Heart right ventricle (tissue), 16 donors: ENCODE data around the gene ZDHHC22. TPM values are rescaled to one million over a fixed set of nuclear protein-coding genes. Genes with fewer than 3 reads are reported as not detected.

Source experiments
- ATAC-seq, 8 donors: fragments of 200-7000 bp; cut with Tn5 transposase; one replicate each; pipeline ENCODE4 v1.9.1; 2020; ENCODE audit warnings: mild to moderate bottlenecking in 8 of 8, moderate library complexity in 8 of 8, moderate number of reproducible peaks in 1 of 8
- DNase-seq, 2 donors: peaks; one replicate each; pipeline ENCODE4 v3.0.0-alpha.2; 2020
- H3K27ac ChIP-seq, 10 donors: fragments of 200-600 bp; sonication (generic) in 2 of 10; one replicate each; pipeline versions ENCODE4 v1.5.0 to v1.8.0; 2020 to 2022; ENCODE audit warnings: mild to moderate bottlenecking in 3 of 10
- H3K27me3 ChIP-seq, 7 donors: fragments of 200-600 bp; one replicate each; pipeline ENCODE4 v1.8.0; 2021 to 2022; ENCODE audit warnings: mild to moderate bottlenecking in 2 of 7
- H3K36me3 ChIP-seq, 9 donors: fragments of 200-600 bp; sonication (generic) in 1 of 9; one replicate each; pipeline versions ENCODE4 v1.5.0 to v1.8.0; 2020 to 2022; ENCODE audit warnings: mild to moderate bottlenecking in 2 of 9
- H3K4me1 ChIP-seq, 9 donors: fragments of 200-600 bp; sonication (generic) in 1 of 9; one replicate each; pipeline versions ENCODE4 v1.5.0 to v1.8.0; 2020 to 2022; ENCODE audit warnings: mild to moderate bottlenecking in 4 of 9
- H3K4me3 ChIP-seq, 10 donors: fragments of 200-600 bp; sonication (generic) in 2 of 10; one replicate each; pipeline versions ENCODE4 v1.5.0 to v1.8.0; 2020 to 2022; ENCODE audit warnings: mild to moderate bottlenecking in 7 of 10, moderate library complexity in 2 of 10
- H3K9me3 ChIP-seq, 11 donors: fragments of 200-600 bp in 10 of 11; sonication (generic) in 2 of 11; one replicate each; pipeline versions ENCODE4 v1.5.0 to v1.8.0; 2013 to 2022; ENCODE audit warnings: mild to moderate bottlenecking in 2 of 11, control low read depth in 1 of 11, moderate library complexity in 1 of 11
- CTCF ChIP-seq, 9 donors: fragments of 200-600 bp; sonication (generic) in 2 of 9; IDR thresholded peaks; one replicate each; pipeline versions ENCODE4 v1.5.0 to v1.8.0; 2021 to 2022; ENCODE audit warnings: antibody characterized with exemption in 9 of 9, mild to moderate bottlenecking in 5 of 9, moderate library complexity in 1 of 9
- WGBS, 2 donors: extraction: QIAGEN DNeasy Blood & Tissue Kit; methylation state at CpG; one replicate each; pipeline ENCODE4 v1.1.7; 2013; ENCODE audit warnings: inconsistent platforms in 1 of 2; 5-methylcytosine and 5-hydroxymethylcytosine counted together
- intact Hi-C, 10 donors: fragments of 100-400 bp; cut with DNase I; formaldehyde crosslinking; loops; one replicate each; pipeline versions ENCODE4 v1.11.1 to v1.14.2; 2022
- polyA plus RNA-seq, 2 donors: library from polyadenylated mRNA; stranded (reverse); fragments of 200-250 nt; gene quantifications; one replicate each; pipeline ENCODE4 v1.2.3, GENCODE V29; 2013
- total RNA-seq, 10 donors: library from RNA; stranded (reverse); fragmentation: NEBNext Ultra II Directional in 3 of 10; extraction: Animal tissue kit (Norgen Biotek cat#: 25700) in 3 of 10; gene quantifications; one replicate each; pipeline versions ENCODE4 v1.2.1 to v1.2.4, GENCODE V29; 2021 to 2023
- donor health status: Arrhythmogenic right ventricular cardiomyopathy.
- donor health status: ischemic (EF 13 %, LVEDD 7.1; RV severe dilation, severe dysfunction).
- donor health status: healthy with polysubstance abuse.
- donor health status: DM: no; HTN: yes; CAD: no.
- donor health status: DM: no; HTN: no; CAD: no.
- donor health status: ischemic (EF 25% LVEDD 6.9; RV normal size, moderate dysfunction).
- donor health status: ischemic (EF 25% LVEDD 5.7; RV mildly dilated, moderate dysfunction).
- donor health status: healthy.
- donor health status: DM: yes; HTN: yes; CAD: no.
- donor health status: Ischemic cardiomyopathy.
- donor health status: ischemic (EF 35%, LVEDD 5.7; RV mildly dilated, moderate dysfunction).
- donor health status: nonischemic (EF 11% LVEDD 7.7; RV severe dilation, severe dysfunction).
- donor health status: DM: yes; HTN: yes; CAD: no.
- donor health status: PGD.
- donor health status: ischemic (EF 29% LVEDD 5.4; RV normal size, mild dysfunction).
- donor health status: nonischemic (EF 23%, LVEDD 6.1; RV moderate dilation, normal function).

ZDHHC22 gene
- total and polyA plus RNA-seq, 12 donors = 0.09 TPM; not detected in 11

GRCh38 chr14:77116172-77116817 is 25.3 kb downstream of the ZDHHC22 start:
- Histone ChIP-seq H3K27me3 (no peaks in the 10 kb centered on the region), H3K36me3 (peaks cover 0 to 90% (median 29%) of the 10 kb centered on the region in 9 donors), H3K4me3 (no peak overlapping the region), H3K27ac (peak overlapping the region in 3 of 10 donors; percentile 1 to 45 (median 34)), H3K9me3 (no peaks in the 10 kb centered on the region), H3K4me1 (peaks cover 5 to 50% (median 25%) of the 10 kb centered on the region in 9 donors)
- WGBS, 2 donors = 88 to 92% methylated on average over 2 of the region's 2 CpGs
- no peak for DNase-seq
- intact Hi-C loops = no loop called here
- no peak for TF ChIP-seq CTCF (IDR thresholded peaks at IDR 0.05)
- no peak for ATAC-seq

- DNase-seq = no peak
- H3K4me1 ChIP-seq = peaks cover 6 to 52% (median 23%) of the 10 kb centered on the region in 9 donors
- H3K9me3 ChIP-seq = no peaks in the 10 kb centered on the region
- H3K36me3 ChIP-seq = peaks cover 0 to 96% (median 33%) of the 10 kb centered on the region in 9 donors
- 85 to 89% methylated on average over 4 of the region's 4 CpGs for WGBS, 2 donors
- ATAC-seq = no peak
- TF ChIP-seq CTCF (IDR thresholded peaks at IDR 0.05) = no peak
- intact Hi-C loops = no loop called here
- no peak overlapping the region for H3K4me3 ChIP-seq
- H3K27ac ChIP-seq = peak overlapping the region in 9 of 10 donors; percentile 11 to 81 (median 40)
- no peaks in the 10 kb centered on the region for H3K27me3 ChIP-seq
Observed at GRCh38 chr14:77114609-77115008, 27.0 kb downstream of the ZDHHC22 start.

GRCh38 chr14:77113644-77114043 is 27.9 kb downstream of the ZDHHC22 start:
- peak in 7 of 9 donors; percentile 19 to 59 (median 38) for TF ChIP-seq CTCF (IDR thresholded peaks at IDR 0.05)
- ATAC-seq (peak; percentile 79 to 96 (median 92)), DNase-seq (peak; percentile 61 to 70)
- intact Hi-C loops = no loop called here
- 54 to 63% methylated on average over 11 of the region's 11 CpGs for WGBS, 2 donors
- Histone ChIP-seq H3K27ac (peak overlapping the region in 8 of 10 donors; percentile 11 to 81 (median 48)), H3K27me3 (no peaks in the 10 kb centered on the region), H3K4me1 (peaks cover 6 to 58% (median 26%) of the 10 kb centered on the region in 9 donors), H3K9me3 (no peaks in the 10 kb centered on the region), H3K36me3 (peaks cover 0 to 98% (median 37%) of the 10 kb centered on the region in 9 donors), H3K4me3 (no peak overlapping the region)

- Histone ChIP-seq H3K27me3 (no peaks in the 10 kb centered on the region), H3K36me3 (peaks cover 0 to 100% (median 35%) of the 10 kb centered on the region in 9 donors), H3K4me3 (no peak overlapping the region), H3K9me3 (no peaks in the 10 kb centered on the region), H3K27ac (peak overlapping the region; percentile 28 to 75 (median 64)), H3K4me1 (peaks cover 6 to 72% (median 34%) of the 10 kb centered on the region in 9 donors)
- no peak for TF ChIP-seq CTCF (IDR thresholded peaks at IDR 0.05)
- intact Hi-C loops = no loop called here
- ATAC-seq (peak in 3 of 8 donors; percentile 16 to 25 (median 22)), DNase-seq (no peak)
- 25 to 32% methylated on average over 5 of the region's 5 CpGs for WGBS, 2 donors
Observed at GRCh38 chr14:77111021-77111420, 30.6 kb downstream of the ZDHHC22 start.
